ENCODE results near the gene NIPSNAP3A. TPM values are rescaled to one million over a fixed set of nuclear protein-coding genes. Genes with fewer than 3 reads are reported as not detected.

The NIPSNAP3A gene
- total RNA-seq, 1 experiment from 2014 or later, result 13.6 TPM

DNA sequence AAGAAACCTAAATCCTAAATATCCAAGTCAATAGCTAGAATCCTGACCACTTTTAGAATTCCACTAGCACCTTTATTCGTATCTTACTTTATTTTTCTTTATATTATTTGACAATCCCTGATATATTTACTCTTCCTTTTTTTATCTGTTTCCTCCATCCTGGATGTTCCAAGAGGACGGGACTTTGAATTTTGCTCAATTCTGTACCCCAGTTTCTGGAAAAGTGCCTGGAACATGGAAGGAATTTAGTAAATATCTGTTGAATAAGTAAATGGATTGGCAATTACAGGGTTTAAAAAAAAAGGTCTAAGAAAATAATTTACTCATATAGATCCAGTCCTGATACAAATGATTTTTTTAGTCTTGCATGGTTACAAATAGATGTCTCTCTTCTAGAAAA, 1.2 kb upstream of the NIPSNAP3A start:
- intact Hi-C loops (cut with micrococcal nuclease; ENCODE audit: unreplicated experiment), result no loop called here

DNA sequence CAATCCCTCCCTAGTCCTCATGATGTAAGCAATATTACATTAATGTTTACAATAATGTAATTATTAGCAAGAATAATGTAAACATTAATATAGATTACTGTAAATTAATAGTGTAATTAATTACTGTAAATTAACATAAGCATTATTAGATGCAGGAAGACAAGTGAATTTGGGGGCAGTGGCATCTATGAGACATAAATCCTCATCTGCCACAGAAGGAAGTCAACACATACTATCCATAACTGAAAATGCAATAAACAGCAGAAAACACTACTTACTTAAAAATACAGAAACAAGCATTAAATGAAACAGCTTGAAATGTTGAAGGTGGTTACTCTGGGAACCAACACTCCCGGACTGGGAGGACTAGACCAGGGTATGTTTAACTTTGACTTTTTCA, 685 bp upstream of the NIPSNAP3A start:
- DNase-seq (ENCODE audit: low spot score), result no peak
- Histone ChIP-seq H3K27me3 (replicated peaks; ENCODE audit: insufficient read depth, low read depth, low read length, poor library complexity) (no peaks in the 10 kb centered on the region), H3K4me3 (ENCODE audit: low read depth, low read length, poor library complexity, severe bottlenecking) (peak overlapping the region; percentile 90), H3K27ac (ENCODE audit: low read depth, low read length, poor library complexity, severe bottlenecking) (no peak overlapping the region), H3K4me1 (ENCODE audit: insufficient read depth, low read length, poor library complexity, severe bottlenecking) (no peaks in the 10 kb centered on the region), H3K9me3 (ENCODE audit: low read depth, low read length, poor library complexity, severe bottlenecking) (no peaks in the 10 kb centered on the region), H3K36me3 (ENCODE audit: insufficient read depth, low read length, poor library complexity, severe bottlenecking) (no peaks in the 10 kb centered on the region)
- intact Hi-C loops (cut with micrococcal nuclease; ENCODE audit: unreplicated experiment), result no loop called here
- no peak for TF ChIP-seq EZH2 (IDR thresholded peaks at IDR 0.05; ENCODE audit: borderline replicate concordance, low read depth, low read length, poor library complexity, severe bottlenecking)
- TF ChIP-seq, protein P1, sequence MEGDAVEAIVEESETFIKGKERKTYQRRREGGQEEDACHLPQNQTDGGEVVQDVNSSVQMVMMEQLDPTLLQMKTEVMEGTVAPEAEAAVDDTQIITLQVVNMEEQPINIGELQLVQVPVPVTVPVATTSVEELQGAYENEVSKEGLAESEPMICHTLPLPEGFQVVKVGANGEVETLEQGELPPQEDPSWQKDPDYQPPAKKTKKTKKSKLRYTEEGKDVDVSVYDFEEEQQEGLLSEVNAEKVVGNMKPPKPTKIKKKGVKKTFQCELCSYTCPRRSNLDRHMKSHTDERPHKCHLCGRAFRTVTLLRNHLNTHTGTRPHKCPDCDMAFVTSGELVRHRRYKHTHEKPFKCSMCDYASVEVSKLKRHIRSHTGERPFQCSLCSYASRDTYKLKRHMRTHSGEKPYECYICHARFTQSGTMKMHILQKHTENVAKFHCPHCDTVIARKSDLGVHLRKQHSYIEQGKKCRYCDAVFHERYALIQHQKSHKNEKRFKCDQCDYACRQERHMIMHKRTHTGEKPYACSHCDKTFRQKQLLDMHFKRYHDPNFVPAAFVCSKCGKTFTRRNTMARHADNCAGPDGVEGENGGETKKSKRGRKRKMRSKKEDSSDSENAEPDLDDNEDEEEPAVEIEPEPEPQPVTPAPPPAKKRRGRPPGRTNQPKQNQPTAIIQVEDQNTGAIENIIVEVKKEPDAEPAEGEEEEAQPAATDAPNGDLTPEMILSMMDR (conservative IDR thresholded peaks at IDR 0.05; ENCODE audit: low read depth, low read length), result no peak
- ChIA-PET POLR2A (ENCODE audit: low non-redundant PET) (no interaction called here), CTCF (no interaction called here)
- TSS peak; percentile 33 for BruUV-seq (replicated peaks)

More for the DNA sequence above, 1.2 kb upstream of the NIPSNAP3A start:
- no peaks in the 10 kb centered on the region for H3K9me3 ChIP-seq (ENCODE audit: low read depth, low read length, poor library complexity, severe bottlenecking)
- no TSS peak for BruUV-seq (replicated peaks)
- H3K4me3 ChIP-seq (ENCODE audit: low read depth, low read length, poor library complexity, severe bottlenecking), result no peak overlapping the region
- no peak overlapping the region for H3K27ac ChIP-seq (ENCODE audit: low read depth, low read length, poor library complexity, severe bottlenecking)
- H3K36me3 ChIP-seq (ENCODE audit: insufficient read depth, low read length, poor library complexity, severe bottlenecking), result no peaks in the 10 kb centered on the region
- no peaks in the 10 kb centered on the region for H3K4me1 ChIP-seq (ENCODE audit: insufficient read depth, low read length, poor library complexity, severe bottlenecking)
- TF ChIP-seq, protein P1 (conservative IDR thresholded peaks at IDR 0.05; ENCODE audit: low read depth, low read length), result no peak
- TF ChIP-seq EZH2 (IDR thresholded peaks at IDR 0.05; ENCODE audit: borderline replicate concordance, low read depth, low read length, poor library complexity, severe bottlenecking), result no peak
- no peaks in the 10 kb centered on the region for H3K27me3 ChIP-seq (replicated peaks; ENCODE audit: insufficient read depth, low read depth, low read length, poor library complexity)
- ChIA-PET CTCF (no interaction called here), POLR2A (ENCODE audit: low non-redundant PET) (no interaction called here)
- DNase-seq (ENCODE audit: low spot score), result no peak

DNA sequence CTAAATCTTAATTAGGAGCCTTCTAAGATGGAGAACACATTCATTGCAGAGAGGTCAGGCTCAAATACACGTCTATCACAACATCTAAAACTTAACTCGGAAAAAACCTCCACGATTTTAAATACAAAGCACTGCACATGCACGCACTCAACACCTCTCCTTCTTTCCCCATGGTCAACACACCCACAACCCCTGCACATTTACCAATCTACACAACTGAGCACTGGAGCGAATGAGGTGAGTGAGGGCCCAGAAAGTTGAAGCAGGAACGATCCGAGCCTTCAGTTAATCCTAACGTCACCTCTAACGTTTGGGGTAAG, 278 bp upstream of the NIPSNAP3A start:
- H3K36me3 ChIP-seq (ENCODE audit: insufficient read depth, low read length, poor library complexity, severe bottlenecking), result no peaks in the 10 kb centered on the region
- peak overlapping the region; percentile 90 for H3K4me3 ChIP-seq (ENCODE audit: low read depth, low read length, poor library complexity, severe bottlenecking)
- H3K27ac ChIP-seq (ENCODE audit: low read depth, low read length, poor library complexity, severe bottlenecking), result peak overlapping the region; percentile 79
- no peaks in the 10 kb centered on the region for H3K4me1 ChIP-seq (ENCODE audit: insufficient read depth, low read length, poor library complexity, severe bottlenecking)
- intact Hi-C loops (cut with micrococcal nuclease; ENCODE audit: unreplicated experiment), result no loop called here
- POLR2A ChIA-PET (ENCODE audit: low non-redundant PET), result no interaction called here
- no peaks in the 10 kb centered on the region for H3K27me3 ChIP-seq (replicated peaks; ENCODE audit: insufficient read depth, low read depth, low read length, poor library complexity)
- H3K9me3 ChIP-seq (ENCODE audit: low read depth, low read length, poor library complexity, severe bottlenecking), result no peaks in the 10 kb centered on the region
- no TSS peak for BruUV-seq (replicated peaks)
- TF ChIP-seq, protein P1 (conservative IDR thresholded peaks at IDR 0.05; ENCODE audit: low read depth, low read length), result no peak
- no peak for TF ChIP-seq EZH2 (IDR thresholded peaks at IDR 0.05; ENCODE audit: borderline replicate concordance, low read depth, low read length, poor library complexity, severe bottlenecking)
- CTCF ChIA-PET, result interaction anchor here (0.7 kb wide), 1 partner anchor 82 kb away, joined by 3 read pairs; no protein-coding TSS in a partner anchor
- no peak for DNase-seq (ENCODE audit: low spot score)
